Measurements from ENCODE around the gene ENOX2. TPM values are rescaled to one million over a fixed set of nuclear protein-coding genes. Genes with fewer than 3 reads are reported as not detected.

ENOX2 gene
- total RNA-seq, 4 donors from 2014 or later: 1.5 to 10.4 (median 4.6) TPM

DNA sequence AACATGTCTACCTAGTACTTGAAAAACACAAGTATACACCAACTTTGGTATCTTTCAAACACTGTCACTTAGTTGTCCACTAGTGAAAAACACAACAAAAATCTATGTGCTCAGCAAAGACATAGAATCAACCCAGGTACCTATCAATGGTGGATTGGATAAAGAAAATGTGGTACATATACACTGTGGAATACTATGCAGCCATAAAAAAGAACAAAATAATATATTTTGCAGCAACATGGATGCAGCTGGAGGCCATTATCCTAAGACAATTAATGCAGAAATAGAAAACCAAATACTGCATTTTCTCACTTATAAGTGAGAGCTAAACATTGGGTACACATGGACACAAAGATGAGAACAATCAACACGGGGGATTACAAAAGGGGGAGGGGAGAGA is 148.7 kb downstream of the ENOX2 start:
- TF ChIP-seq EP300 (IDR thresholded peaks at IDR 0.05; ENCODE audit: low read depth): no peak
- TF ChIP-seq POLR2AphosphoS5 (IDR thresholded peaks at IDR 0.05): no peak
- TF ChIP-seq POLR2A (IDR thresholded peaks at IDR 0.05): no peak
- TF ChIP-seq, protein P1, sequence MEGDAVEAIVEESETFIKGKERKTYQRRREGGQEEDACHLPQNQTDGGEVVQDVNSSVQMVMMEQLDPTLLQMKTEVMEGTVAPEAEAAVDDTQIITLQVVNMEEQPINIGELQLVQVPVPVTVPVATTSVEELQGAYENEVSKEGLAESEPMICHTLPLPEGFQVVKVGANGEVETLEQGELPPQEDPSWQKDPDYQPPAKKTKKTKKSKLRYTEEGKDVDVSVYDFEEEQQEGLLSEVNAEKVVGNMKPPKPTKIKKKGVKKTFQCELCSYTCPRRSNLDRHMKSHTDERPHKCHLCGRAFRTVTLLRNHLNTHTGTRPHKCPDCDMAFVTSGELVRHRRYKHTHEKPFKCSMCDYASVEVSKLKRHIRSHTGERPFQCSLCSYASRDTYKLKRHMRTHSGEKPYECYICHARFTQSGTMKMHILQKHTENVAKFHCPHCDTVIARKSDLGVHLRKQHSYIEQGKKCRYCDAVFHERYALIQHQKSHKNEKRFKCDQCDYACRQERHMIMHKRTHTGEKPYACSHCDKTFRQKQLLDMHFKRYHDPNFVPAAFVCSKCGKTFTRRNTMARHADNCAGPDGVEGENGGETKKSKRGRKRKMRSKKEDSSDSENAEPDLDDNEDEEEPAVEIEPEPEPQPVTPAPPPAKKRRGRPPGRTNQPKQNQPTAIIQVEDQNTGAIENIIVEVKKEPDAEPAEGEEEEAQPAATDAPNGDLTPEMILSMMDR (IDR thresholded peaks at IDR 0.05): no peak
- in situ Hi-C loops (cut with MboI; ENCODE audit: low pct_ligation_motif_present in 1 of 4, low pct_unique_long_range_greater_than_20kb in 1 of 4, low sequenced_read_pairs in 3 of 4) (no loop called here), intact Hi-C loops (cut with DNase I; ENCODE audit: low total_unique reads) (no loop called here)
- H3K27me3 ChIP-seq: no peaks in the 10 kb centered on the region
- H3K4me1 ChIP-seq: no peaks in the 10 kb centered on the region
- no peak overlapping the region for H3K27ac ChIP-seq
- H3K9me3 ChIP-seq: no peaks in the 10 kb centered on the region
- H3K36me3 ChIP-seq: no peaks in the 10 kb centered on the region
- 91 to 100% methylated on average over 1 of the region's 1 CpG for WGBS, 2 donors (ENCODE audit: low coverage in 1 of 2)
- DNase-seq: no peak
- H3K4me3 ChIP-seq: no peak overlapping the region

DNA sequence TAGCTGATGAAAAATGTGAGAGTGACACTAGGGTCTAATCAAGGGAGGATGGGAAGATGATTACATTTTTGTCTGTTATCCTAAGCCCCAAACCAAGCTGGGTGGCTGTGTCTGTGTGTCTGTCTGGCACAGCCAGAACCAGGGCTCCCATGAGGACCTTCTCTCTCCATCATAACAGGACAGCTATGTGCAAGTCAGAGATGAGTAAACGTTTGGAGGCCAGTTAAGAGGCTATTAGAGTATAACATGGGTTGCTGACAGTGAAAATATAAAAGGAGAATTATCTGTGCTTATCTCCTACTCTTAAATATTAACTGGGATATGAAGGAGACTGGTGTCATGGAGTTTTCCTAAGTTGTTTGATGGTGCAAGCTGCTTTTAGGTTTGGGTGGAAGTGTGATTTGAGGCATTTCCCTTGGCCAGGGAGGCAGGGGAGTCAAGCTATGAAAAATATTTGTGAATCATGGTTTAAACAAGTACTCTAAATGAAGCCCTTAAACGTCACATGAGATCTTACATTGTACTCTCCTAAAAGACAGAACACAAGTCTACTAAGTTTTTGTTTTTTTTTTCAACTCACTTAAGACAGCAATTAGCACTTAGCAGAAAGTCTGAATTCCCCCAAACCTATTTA is 156.2 kb downstream of the ENOX2 start:
- 39 to 100% methylated on average over 1 to 2 of the region's 2 CpGs for WGBS, 2 donors (ENCODE audit: low coverage in 1 of 2)
- intact Hi-C loops (cut with DNase I; ENCODE audit: low total_unique reads): no loop called here
- in situ Hi-C loops (cut with MboI; ENCODE audit: low pct_ligation_motif_present in 1 of 4, low pct_unique_long_range_greater_than_20kb in 1 of 4, low sequenced_read_pairs in 3 of 4): no loop called here
- Histone ChIP-seq H3K4me1 (no peaks in the 10 kb centered on the region), H3K4me3 (no peak overlapping the region), H3K27me3 (no peaks in the 10 kb centered on the region), H3K27ac (no peak overlapping the region), H3K9me3 (no peaks in the 10 kb centered on the region), H3K36me3 (no peaks in the 10 kb centered on the region)
- DNase-seq: no peak
- TF ChIP-seq POLR2A (IDR thresholded peaks at IDR 0.05) (no peak), EP300 (IDR thresholded peaks at IDR 0.05; ENCODE audit: low read depth) (no peak), POLR2AphosphoS5 (IDR thresholded peaks at IDR 0.05) (no peak)
- TF ChIP-seq, protein P1 (IDR thresholded peaks at IDR 0.05): no peak

DNA sequence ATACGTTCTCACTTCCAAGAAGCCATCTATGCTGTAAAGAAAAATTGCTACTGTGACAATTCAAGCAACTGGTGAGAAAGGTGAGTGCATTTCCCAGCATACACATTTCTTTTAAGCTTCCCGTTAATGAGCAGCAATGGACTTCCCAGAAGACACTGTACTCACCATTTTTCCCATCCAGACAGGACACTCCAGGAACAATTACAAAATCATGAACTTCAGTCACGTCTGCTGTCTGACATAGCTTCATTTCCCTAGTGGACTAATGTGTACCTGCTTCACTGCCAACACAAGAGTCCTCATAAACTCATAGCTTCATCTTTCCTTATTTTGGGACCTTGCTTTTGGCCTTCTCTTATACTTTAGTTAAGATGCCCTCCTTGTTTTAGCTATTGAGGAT is 156.9 kb downstream of the ENOX2 start:
- H3K9me3 ChIP-seq: no peaks in the 10 kb centered on the region
- no peak for DNase-seq
- intact Hi-C loops (cut with DNase I; ENCODE audit: low total_unique reads) (no loop called here), in situ Hi-C loops (cut with MboI; ENCODE audit: low pct_ligation_motif_present in 1 of 4, low pct_unique_long_range_greater_than_20kb in 1 of 4, low sequenced_read_pairs in 3 of 4) (no loop called here)
- WGBS, 2 donors (ENCODE audit: low coverage in 1 of 2): 61% methylated on average over 3 of the region's 3 CpGs; no CpG with 5 or more reads in 1 of the 2 donors
- H3K36me3 ChIP-seq: no peaks in the 10 kb centered on the region
- H3K4me3 ChIP-seq: no peak overlapping the region
- no peak overlapping the region for H3K27ac ChIP-seq
- no peaks in the 10 kb centered on the region for H3K27me3 ChIP-seq
- TF ChIP-seq POLR2A (IDR thresholded peaks at IDR 0.05): no peak
- TF ChIP-seq POLR2AphosphoS5 (IDR thresholded peaks at IDR 0.05): no peak
- TF ChIP-seq EP300 (IDR thresholded peaks at IDR 0.05; ENCODE audit: low read depth): no peak
- TF ChIP-seq, protein P1 (IDR thresholded peaks at IDR 0.05): no peak
- H3K4me1 ChIP-seq: no peaks in the 10 kb centered on the region

DNA sequence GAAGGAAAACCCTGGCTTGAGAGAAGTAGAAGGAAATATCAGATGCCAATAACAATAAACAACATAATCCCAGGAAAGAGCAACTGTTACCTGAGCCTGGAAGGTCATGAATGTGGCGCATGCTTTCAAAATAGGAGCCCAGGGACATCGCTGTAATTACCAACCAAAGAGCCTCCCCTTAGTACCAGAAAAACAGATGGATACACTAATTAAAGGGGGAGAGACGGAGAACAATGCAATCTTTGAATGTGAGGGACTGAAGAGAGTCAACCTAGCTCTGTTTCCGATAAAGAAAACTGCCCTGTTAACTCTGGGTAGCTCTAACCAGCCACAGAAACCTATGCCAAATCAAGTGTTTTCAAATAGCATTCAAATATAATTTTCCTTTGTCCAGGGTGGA is 161.4 kb downstream of the ENOX2 start:
- Histone ChIP-seq H3K4me3 (no peak overlapping the region), H3K36me3 (no peaks in the 10 kb centered on the region), H3K27ac (no peak overlapping the region), H3K27me3 (no peaks in the 10 kb centered on the region), H3K4me1 (no peaks in the 10 kb centered on the region), H3K9me3 (no peaks in the 10 kb centered on the region)
- in situ Hi-C loops (cut with MboI; ENCODE audit: low pct_ligation_motif_present in 1 of 4, low pct_unique_long_range_greater_than_20kb in 1 of 4, low sequenced_read_pairs in 3 of 4) (no loop called here), intact Hi-C loops (cut with DNase I; ENCODE audit: low total_unique reads) (no loop called here)
- TF ChIP-seq EP300 (IDR thresholded peaks at IDR 0.05; ENCODE audit: low read depth): no peak
- no peak for TF ChIP-seq POLR2A (IDR thresholded peaks at IDR 0.05)
- no peak for DNase-seq
- WGBS, 2 donors (ENCODE audit: low coverage in 1 of 2): 78 to 92% methylated on average over 4 of the region's 4 CpGs

DNA sequence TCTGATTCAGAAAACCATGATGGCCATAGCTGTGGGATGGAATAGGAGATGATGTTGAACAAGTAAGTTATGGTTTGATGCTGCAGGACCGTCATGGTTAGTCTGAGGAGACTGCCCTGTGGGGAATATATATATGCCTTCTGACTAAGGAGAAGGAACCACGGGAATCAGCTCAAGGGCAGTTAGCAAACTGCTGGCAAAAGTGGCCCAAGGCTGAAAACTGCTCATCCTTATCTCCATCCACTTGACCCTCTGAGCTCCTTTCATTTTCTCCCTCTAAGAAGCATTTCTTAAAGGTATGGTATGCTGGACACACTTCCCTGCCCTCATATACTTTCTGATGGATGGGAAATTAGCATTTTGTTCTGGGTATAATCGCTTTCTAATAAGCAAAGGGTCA is 161.9 kb downstream of the ENOX2 start:
- Histone ChIP-seq H3K4me1 (no peaks in the 10 kb centered on the region), H3K27me3 (no peaks in the 10 kb centered on the region), H3K27ac (no peak overlapping the region), H3K4me3 (no peak overlapping the region), H3K36me3 (no peaks in the 10 kb centered on the region), H3K9me3 (no peaks in the 10 kb centered on the region)
- WGBS, 2 donors (ENCODE audit: low coverage in 1 of 2): 75 to 80% methylated on average over 1 to 3 of the region's 3 CpGs
- intact Hi-C loops (cut with DNase I; ENCODE audit: low total_unique reads) (no loop called here), in situ Hi-C loops (cut with MboI; ENCODE audit: low pct_ligation_motif_present in 1 of 4, low pct_unique_long_range_greater_than_20kb in 1 of 4, low sequenced_read_pairs in 3 of 4) (no loop called here)
- DNase-seq: no peak
- TF ChIP-seq POLR2AphosphoS5 (IDR thresholded peaks at IDR 0.05) (no peak), POLR2A (IDR thresholded peaks at IDR 0.05) (no peak), EP300 (IDR thresholded peaks at IDR 0.05; ENCODE audit: low read depth) (no peak)
- TF ChIP-seq, protein P1 (IDR thresholded peaks at IDR 0.05): no peak
